Measurements from ENCODE around the gene SETBP1.

Gene SETBP1

DNA sequence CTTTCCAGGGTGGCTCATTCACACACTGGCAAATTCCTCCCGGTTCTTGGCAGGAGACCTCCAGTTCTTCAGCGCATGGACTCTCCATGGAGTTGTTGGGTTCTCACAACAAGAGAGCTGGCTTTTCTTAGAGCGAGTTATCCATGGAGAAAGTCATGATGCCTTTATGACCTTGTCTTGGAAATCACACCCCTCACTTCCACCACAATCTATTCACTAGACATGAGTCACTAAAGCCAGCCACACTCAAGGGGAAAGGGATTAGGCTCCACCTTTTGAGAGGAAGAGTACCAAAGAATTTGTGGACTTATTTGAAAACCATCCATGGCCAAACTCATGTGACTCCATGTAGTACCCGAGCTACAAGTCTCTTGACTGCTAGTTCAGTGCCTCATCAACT lies 160.5 kb downstream of the SETBP1 start:
- peaks cover 20% of the 10 kb centered on the region for H3K4me1 ChIP-seq
- H3K9ac ChIP-seq: no peak overlapping the region
- H2AFZ ChIP-seq: no peak overlapping the region
- H3K27me3 ChIP-seq (ENCODE audit: control insufficient read depth, insufficient read depth, low read length): no peaks in the 10 kb centered on the region
- no peaks in the 10 kb centered on the region for H3K9me3 ChIP-seq (ENCODE audit: control insufficient read depth, low read length)
- H3K27ac ChIP-seq: no peak overlapping the region
- peaks cover 44% of the 10 kb centered on the region for H3K79me2 ChIP-seq
- no peak overlapping the region for H3K4me2 ChIP-seq (ENCODE audit: low read length)
- TF ChIP-seq, protein P1, sequence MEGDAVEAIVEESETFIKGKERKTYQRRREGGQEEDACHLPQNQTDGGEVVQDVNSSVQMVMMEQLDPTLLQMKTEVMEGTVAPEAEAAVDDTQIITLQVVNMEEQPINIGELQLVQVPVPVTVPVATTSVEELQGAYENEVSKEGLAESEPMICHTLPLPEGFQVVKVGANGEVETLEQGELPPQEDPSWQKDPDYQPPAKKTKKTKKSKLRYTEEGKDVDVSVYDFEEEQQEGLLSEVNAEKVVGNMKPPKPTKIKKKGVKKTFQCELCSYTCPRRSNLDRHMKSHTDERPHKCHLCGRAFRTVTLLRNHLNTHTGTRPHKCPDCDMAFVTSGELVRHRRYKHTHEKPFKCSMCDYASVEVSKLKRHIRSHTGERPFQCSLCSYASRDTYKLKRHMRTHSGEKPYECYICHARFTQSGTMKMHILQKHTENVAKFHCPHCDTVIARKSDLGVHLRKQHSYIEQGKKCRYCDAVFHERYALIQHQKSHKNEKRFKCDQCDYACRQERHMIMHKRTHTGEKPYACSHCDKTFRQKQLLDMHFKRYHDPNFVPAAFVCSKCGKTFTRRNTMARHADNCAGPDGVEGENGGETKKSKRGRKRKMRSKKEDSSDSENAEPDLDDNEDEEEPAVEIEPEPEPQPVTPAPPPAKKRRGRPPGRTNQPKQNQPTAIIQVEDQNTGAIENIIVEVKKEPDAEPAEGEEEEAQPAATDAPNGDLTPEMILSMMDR (IDR thresholded peaks at IDR 0.05): no peak
- no peaks in the 10 kb centered on the region for H3K36me3 ChIP-seq (ENCODE audit: control insufficient read depth, insufficient read depth, low read length)
- no peak overlapping the region for H3K4me3 ChIP-seq (ENCODE audit: low read depth, low read length)

DNA sequence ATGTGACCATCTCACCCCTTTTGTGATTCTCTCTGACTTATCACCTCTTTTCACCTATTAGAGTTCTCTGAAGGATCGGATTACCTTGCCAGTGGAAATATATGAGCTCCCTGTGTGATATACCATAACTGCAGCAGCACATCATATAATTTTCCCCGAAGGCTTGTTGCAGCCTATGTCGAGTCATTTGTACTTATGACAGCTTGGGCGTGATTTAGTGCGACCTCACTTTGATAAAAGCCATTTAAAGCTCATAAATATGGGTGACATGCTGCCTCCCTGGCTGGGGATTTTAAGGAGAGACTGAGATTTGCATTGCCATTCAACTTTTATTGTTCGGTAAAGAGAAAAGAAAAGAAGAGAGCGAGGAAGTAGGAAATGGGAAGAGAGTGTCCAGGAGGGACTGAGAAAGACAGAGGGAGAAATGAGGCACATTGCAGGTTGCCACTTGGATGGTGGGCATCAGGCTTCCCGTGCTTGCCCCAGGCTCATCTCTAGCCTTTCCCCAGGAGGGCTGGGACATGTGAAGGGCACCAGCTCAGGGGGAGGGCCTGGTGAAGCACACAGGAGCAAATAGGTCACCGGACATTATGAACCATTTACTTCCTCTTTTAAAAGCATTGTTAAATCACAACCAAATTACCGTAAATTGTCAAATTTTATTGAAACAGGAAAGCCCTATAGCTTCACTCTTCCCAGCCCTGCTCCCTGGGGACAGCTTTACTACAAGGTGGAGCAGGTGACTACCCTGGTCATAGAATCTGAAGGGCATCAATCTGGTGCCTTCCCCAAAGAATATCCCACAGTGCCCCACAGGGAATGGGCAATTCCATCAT lies 161.3 kb downstream of the SETBP1 start:
- TF ChIP-seq, protein P1 (IDR thresholded peaks at IDR 0.05): no peak
- no peaks in the 10 kb centered on the region for H3K9me3 ChIP-seq (ENCODE audit: control insufficient read depth, low read length)
- H2AFZ ChIP-seq: no peak overlapping the region
- no peaks in the 10 kb centered on the region for H3K36me3 ChIP-seq (ENCODE audit: control insufficient read depth, insufficient read depth, low read length)
- H3K27ac ChIP-seq: no peak overlapping the region
- peaks cover 46% of the 10 kb centered on the region for H3K79me2 ChIP-seq
- no peak overlapping the region for H3K4me3 ChIP-seq (ENCODE audit: low read depth, low read length)
- H3K4me2 ChIP-seq (ENCODE audit: low read length): no peak overlapping the region
- H3K4me1 ChIP-seq: peaks cover 20% of the 10 kb centered on the region
- no peak overlapping the region for H3K9ac ChIP-seq
- H3K27me3 ChIP-seq (ENCODE audit: control insufficient read depth, insufficient read depth, low read length): no peaks in the 10 kb centered on the region

DNA sequence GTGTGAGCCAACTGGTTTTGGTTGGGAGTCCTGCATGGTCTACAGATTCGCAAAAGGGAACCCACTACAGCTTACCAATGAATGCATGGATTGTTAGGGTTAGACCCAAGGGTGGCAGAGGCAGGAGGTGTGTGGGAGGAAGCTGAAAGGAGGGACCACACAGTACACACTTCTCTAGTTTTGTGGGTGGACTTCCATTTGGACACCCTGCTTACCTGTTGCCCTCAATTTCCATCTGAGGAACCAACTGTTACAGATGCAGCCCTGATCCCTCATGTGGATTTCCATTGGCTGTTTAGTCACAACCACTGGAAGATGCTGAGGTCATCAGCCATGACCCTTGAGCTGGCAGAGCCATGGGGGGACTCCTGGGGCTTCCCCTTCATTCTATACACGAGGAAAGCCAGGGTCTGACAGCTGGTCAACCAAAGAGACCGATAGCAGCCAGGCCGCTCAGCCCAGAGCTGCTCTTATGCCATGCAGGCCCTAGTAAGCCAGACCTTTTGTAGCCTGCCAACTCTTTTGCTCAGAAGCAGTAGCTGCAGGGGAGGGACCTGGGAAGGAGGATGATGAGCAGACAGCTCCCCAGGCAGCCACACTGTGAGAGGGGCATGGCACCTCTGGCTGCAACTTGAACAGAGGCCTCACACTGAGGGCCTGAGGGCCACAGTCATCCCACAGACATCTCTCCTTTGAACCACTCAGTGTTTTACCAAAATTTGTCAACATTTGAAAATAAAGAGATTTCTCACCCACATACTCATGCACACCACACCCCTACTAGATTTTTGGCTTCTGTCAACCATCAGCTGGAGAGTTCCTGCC lies 162.1 kb downstream of the SETBP1 start:
- H3K4me3 ChIP-seq (ENCODE audit: low read depth, low read length): no peak overlapping the region
- H3K36me3 ChIP-seq (ENCODE audit: control insufficient read depth, insufficient read depth, low read length): no peaks in the 10 kb centered on the region
- H3K27ac ChIP-seq: no peak overlapping the region
- no peaks in the 10 kb centered on the region for H3K27me3 ChIP-seq (ENCODE audit: control insufficient read depth, insufficient read depth, low read length)
- no peak overlapping the region for H3K4me2 ChIP-seq (ENCODE audit: low read length)
- no peak overlapping the region for H2AFZ ChIP-seq
- H3K9me3 ChIP-seq (ENCODE audit: control insufficient read depth, low read length): no peaks in the 10 kb centered on the region
- H3K79me2 ChIP-seq: peaks cover 45% of the 10 kb centered on the region
- peaks cover 14% of the 10 kb centered on the region for H3K4me1 ChIP-seq
- TF ChIP-seq, protein P1 (IDR thresholded peaks at IDR 0.05): no peak
- H3K9ac ChIP-seq: no peak overlapping the region

DNA sequence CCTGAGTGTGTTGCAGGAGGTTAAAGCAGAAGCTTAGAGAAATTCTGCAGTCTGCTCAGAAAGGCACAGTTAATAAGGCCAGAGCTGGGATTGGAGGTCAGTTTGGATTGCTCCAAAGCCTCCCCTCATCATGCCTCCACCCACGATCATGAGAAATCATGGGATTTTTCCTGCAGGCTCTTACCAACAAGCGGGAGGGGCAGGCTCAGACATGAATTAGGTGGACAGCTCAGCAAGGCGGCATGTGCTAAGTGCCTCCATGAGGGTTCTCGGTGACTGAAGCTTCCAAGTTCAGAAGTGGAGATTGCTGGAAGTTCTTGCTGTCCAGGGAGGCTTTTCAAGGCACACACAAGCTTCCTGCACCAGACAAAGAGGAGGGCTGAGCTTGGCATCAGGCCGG lies 163.8 kb downstream of the SETBP1 start:
- H3K4me1 ChIP-seq: peaks cover 13% of the 10 kb centered on the region

More for the DNA sequence above, 163.8 kb downstream of the SETBP1 start:
- Histone ChIP-seq H3K27me3 (ENCODE audit: control insufficient read depth, insufficient read depth, low read length) (no peaks in the 10 kb centered on the region), H3K79me2 (peaks cover 47% of the 10 kb centered on the region), H3K4me3 (ENCODE audit: low read depth, low read length) (no peak overlapping the region), H2AFZ (no peak overlapping the region), H3K4me2 (ENCODE audit: low read length) (no peak overlapping the region), H3K9ac (no peak overlapping the region), H3K27ac (no peak overlapping the region), H3K9me3 (ENCODE audit: control insufficient read depth, low read length) (no peaks in the 10 kb centered on the region), H3K36me3 (ENCODE audit: control insufficient read depth, insufficient read depth, low read length) (no peaks in the 10 kb centered on the region)
- TF ChIP-seq, protein P1 (IDR thresholded peaks at IDR 0.05): no peak

Data from parathyroid adenoma (tissue), 2 donors.